ENCODE measurements around the gene EPB41L5.
"Not testable (repeated sequence)": the region's sequence is repeated elsewhere in the genome, so short reads cannot be mapped to it uniquely, and the experiment has no call there.

Gene EPB41L5

DNA sequence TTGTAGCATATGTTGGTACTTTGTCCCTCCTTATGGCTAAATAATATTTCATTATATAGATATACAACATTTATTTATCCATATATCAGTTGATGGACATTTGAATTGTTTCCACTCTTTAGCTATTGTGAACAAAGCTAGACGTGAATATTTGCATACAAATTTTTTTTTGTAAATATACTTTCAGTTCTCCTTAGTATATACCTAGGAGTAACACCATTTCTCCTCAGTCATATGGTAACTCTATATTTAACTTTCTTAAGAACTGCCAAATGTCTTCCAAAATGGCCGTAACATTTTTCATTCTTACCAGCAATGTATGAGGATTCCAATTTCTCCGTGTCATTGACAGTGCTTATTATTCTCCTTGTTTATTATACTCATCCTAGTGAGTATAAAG lies 135.8 kb downstream of the EPB41L5 start:
- no peak for DNase-seq

DNA sequence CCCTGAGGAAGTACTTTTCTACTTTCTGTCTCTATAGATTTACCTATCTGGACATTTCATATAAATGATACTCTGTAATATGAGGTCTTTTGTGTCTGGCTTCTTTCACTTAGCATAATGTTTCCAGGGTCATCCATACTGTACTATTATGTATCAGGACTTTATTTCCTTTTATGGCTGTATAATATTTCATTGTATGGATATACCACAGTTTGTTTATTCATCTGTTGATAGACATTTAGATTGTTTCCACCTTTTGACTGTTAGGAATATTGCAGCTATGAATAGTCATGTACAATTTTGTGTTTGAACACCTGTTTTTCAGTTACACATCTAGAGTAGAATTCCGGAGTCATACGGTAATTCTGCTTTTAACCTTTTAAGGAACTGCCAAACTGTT lies 136.5 kb downstream of the EPB41L5 start:
- DNase-seq = no peak

DNA sequence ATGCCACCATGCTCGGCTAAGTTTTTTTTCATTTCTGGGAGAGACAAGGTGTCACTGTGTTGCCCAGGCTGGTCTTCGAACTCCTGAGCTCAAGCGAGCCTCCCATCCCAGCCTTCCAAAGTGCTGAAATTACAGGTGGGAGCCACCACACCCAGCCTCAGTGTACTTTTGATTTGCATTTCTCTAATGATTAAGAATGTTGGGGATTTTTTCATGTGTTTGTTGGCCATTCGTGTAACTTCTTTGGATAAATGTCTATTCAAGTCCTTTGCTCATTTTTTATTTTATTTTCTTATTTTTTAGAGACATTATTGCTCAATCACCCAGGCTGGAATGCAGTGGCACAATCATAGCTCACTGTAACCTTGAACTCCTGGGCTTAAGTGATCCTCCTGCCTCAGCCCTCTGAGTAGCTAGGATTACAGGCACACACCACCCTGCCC lies 137.2 kb downstream of the EPB41L5 start:
- DNase-seq = no peak

DNA sequence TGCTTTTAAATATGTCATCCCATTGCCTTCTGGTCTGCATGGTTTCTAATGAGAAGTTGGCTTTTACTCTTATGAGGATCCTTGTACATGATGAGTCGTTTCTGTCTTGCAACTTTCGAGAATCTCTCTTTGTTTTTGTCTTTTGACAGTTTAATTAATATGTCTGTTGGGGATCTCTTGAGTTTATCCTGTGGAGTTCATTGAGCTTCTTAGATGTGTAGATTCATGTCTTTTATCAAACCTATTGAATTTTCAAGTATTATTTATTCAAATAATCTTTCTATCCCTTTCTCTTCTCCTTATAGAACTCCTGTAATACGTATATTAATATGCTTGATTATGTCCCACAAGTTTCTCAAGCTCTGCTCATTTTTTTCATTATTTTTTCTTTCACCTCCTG lies 142.4 kb downstream of the EPB41L5 start:
- DNase-seq = no peak

DNA sequence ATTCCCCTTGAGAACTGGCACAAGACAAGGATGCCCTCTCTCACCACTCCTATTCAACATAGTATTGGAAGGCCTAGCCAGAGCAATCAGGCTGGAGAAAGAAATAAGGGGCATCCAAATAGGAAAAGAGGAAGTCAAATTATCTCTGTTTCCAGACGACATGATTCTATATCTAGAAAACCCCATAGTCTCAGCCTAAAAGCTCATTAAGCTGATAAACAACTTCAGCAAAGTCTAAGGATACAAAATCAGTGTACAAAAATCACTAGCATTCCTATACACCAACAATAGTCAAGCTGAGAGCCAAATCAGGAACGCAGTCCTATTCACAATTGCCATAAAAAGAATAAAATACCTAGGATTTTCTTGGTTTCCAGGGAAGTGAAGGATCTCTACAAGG lies 145.8 kb downstream of the EPB41L5 start:
- not testable (repeated sequence) for DNase-seq

DNA sequence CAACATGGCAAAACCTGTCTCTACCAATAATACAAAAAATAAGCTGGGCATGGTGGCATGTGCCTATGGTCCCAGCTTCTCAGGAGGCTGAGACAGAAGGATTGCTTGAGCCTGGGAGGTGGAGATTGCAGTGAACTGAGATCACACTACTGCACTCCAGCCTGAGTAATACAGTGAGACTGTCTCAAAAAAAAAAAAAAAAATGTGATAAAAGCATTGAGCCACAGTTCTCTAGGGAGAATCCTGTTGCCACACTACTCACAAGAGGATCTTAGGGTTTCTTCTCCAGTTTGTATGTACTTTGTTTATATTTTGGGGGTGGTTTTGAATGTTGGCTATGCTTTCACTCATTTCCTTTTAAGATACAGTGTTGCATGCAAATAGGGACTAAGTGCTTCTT lies 148.3 kb downstream of the EPB41L5 start:
- no peak for DNase-seq

DNA sequence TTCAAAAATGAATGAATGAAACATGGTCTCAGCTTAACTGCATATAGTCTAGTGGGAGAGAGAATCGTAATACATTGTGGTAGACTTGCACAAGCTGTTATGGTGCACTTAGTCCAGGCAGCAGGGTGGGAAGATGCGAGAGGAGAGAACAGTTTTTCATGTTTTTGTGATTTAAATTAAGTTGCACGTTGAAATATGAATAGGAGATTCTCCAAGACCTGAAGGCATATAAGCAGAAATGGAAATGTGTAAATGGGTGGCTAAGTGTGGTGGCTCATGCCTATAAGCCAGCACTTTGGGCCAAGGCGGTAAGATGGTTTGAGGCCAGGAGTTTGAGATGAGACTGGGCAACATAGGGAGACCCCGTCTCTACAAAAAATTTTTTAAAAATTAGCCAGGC lies 149.8 kb downstream of the EPB41L5 start:
- no peak for DNase-seq

DNA sequence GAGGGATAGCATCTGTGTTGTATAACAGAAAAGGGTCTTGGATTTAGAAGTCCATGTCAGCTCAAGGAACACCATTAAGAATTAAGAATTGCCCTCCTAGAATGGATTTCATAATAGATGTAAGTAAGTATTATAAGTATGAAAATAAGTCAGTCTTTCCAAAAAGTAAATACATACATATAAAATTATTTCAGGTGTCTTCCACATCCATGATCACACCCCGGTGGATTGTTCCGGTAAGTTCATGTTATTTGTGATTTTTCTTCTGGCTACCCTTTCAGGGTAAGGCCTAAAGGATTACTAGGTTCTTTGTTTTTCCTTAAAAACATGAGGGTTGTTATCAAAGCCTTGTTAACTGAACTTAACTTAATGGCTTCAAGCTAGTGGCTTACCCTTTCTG lies 154.4 kb downstream of the EPB41L5 start:
- DNase-seq = no peak

DNA sequence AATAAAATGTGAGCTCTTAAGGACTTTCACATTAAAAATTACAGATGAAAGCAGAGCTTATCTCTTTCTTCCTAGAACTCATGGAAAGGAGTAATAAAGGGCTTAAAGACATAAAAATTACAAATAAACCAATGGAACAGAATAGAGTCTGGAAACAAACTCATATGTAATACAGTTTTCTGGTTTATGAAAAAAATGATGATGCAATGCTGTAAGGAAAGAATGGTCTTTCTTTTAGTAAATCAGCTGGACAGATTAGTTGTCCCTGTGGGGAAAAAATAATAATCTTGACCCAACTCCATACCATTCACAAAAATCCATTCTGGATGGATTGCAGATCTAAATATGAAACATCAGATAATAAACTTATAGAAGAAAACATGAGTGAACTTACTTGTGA lies 156.1 kb downstream of the EPB41L5 start:
- DNase-seq = no peak

DNA sequence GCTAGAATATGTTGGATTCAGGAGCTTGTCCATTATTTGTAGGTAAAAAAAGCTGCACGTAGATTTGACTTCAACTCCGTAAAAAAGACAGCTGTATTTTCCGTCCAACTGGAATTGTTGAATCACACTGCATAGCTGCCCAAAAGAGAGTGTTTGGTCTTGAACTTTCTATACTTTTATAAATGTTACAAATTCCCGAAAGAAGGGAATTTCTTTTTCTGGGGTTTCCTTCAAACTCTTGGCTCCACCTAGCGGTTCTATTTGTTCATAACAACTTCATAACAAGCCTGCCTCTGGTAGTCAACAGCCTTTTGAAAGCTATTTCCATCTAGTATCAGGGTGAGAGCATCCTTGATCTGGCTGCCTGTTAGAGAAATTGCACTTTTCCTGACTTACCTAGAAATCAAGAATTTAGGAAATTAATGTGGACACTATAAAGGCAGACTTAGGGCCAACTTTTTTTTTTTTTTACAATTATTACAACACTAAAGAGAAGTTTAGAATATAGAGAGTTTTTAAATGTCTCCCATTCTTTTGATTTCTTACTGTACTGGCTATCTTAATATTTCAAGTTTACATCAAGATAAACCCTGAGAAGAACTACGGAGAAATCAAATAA lies 162.2 kb downstream of the EPB41L5 start:
- DNase-seq = no peak

DNA sequence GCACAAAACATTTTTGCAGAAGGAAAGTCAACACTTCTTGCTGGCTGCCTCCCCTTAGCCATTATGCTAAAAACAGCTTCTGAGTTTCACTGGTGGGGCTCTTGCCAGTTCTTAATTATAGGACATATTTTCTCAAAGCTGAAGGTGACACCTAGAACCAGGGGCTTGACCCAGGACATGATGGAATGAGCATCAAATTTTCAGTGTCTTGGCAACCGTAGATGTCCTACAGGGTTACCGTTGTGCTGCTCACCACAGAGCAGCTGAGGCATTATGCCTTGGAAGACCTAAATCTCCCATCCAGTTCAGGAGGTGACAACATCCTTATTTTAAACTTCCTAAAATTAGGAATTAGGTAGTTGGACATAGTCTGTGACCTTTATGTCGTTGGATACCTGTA lies 163.6 kb downstream of the EPB41L5 start:
- no peak for DNase-seq

DNA sequence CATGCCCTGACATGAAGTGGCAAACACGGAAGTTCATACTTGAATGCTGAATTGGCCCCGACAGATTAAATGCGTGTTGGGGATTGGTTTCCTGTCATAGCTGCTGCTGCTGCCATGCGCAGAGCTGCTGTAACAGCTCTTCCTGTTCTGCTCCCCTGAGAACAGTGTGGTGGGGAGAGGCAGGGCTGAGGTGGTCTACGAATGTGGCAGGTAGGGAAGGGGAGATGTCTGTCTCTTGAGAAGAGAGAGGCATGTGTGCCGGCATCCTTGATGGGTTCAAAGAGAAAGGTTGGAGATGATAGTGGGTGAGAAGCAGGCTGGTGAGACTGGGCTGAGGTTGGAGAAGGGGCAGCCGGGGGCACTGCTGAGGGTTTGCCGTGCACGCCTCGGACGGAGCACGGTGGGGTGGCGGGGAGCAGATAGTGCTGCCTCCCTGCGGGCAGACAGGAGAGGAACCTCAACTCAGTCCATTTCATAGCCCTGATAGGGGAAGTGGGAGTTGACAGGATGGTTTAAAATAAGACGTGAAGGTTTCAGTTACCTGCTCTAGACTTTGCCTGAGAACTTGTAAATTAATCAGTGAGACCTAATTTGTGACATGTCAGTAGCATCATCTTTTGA lies 164.2 kb downstream of the EPB41L5 start:
- DNase-seq = no peak

DNA sequence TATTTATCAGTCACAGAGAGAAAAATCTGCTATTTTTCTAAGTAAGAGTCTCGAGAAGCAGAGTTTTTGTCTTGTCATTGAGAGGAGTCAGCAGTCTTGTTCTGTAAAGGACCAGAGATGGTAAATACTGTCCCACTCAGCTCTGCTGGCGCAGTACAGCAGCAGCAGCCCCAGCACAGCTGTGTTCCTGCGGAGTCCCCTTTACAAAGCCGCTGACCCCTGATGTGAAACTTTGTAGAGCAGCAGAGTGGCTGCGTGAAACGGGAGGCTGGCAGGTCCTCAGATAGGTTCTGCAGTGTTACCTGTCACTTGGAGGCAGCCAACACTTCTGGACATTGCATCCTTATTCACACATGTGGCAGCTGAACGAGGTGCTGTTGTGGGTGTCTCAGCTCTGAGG lies 165.1 kb downstream of the EPB41L5 start:
- no peak for DNase-seq

DNA sequence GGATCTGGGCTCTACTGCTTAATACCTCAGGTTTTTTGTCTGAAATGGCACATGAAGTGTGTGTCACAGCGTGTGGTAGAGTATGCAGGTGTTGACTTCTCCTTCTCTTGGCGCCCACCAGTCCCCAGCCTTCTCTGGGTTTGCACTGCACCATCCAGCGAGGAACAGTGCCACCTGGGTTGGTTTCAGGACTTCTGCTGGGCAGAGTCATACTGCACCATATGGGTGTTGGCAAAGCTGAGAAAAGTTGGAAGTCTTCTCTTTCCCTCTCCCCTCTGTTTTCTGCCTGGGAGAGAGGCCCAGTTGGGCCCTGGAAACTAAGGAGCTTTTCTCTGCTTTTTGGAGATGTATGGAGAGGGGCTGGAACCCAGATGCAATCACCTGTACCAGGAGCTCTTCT lies 166.5 kb downstream of the EPB41L5 start:
- no peak for DNase-seq

DNA sequence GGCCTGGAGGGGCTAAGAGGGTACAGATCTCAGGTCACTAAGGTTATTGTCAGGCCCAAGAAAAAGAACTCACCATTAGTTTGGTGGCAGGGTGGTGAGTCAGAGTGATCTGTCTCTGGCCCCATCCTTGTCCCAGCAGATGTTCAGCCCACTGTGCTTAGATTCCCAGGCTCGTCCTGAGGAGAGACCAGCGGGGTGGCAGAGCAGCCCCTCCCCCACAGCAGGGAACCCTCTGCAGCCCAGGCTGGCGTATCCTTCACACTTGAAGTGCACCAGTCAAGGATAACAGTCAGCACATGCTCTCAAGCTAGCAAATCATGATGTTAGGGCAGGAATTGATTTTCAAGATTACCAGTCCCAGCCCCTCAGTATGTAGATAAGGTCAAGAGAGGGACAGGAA lies 167.2 kb downstream of the EPB41L5 start:
- no peak for DNase-seq

DNA sequence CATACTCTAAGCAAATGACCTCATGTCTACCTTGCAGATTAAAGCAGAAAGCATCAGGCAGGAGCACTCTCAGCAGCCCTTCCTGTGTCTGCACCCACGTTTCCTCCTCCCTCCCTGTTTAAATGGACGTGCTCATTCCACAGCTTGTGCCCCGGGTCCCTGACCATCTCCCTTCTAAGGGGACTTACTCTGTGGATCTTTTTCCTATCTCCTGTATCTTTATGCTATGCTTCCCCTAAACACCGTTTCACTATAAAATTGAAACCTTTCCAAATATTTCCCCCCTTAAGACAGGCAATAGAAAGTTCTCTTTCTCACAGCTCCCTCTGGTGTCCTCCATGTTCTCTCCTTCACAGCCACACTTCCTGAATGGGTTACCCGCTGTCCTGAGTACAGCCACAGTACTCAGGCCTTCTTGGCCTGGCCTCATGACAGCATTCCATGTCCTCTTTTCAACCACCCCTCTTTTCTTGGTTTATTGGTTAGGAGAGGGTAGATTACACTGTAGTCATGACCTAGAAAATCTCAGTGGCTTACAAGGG lies 169.2 kb downstream of the EPB41L5 start:
- DNase-seq = no peak

DNA sequence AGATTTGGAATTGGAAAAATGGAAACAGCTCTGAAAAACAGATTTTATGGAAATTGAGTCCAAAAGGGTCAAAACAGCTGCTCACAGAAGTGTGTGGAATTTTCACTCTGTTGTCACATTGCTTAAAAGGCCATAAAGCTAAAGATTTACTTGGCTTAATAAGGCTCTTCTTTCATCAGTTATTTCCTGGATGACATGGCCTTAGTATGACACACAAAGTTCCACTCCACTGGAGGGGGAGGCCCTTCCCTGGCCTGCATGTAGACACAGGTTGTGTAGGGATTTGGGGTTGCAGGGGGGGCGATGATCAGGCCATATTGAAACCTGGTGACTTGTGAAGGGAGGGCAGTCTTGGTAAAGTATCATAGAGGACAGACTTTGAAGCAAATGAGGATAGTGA lies 176.3 kb downstream of the EPB41L5 start:
- DNase-seq = no peak

DNA sequence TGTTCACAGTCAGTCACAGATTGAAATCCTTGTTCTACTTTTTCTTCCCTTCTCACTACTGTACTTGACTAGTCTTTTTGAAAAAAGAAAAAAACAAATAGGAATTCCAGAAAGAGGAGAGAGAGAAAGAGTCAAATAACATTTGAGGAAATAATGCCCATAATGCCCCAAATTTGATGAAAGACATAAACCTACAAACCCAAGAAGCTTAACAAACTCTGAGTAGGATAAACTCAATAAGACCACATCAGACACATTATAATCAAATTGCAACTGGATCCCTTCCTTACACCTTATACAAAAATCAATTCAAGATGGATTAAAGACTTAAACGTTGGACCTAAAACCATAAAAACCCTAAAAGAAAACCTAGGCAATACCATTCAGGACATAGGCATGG lies 179.4 kb downstream of the EPB41L5 start:
- DNase-seq = no peak

DNA sequence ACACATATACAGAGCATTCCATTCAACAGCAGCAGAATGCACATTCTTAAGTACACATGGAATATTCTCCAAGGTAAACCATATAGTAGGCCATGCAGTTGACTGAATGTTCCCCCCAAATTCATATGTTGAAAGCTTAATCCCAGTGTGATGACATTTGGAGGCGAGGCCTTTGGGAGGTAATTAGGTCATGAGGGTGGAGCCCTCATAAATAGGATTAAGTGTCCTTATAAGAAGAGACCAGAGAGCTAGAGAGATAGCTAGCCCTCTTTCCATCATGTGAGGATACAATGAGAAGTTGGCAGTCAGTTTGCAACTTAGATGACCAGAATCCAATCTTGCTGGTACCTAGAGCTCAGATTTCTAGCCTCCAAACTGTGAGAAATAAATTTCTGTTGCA lies 182.7 kb downstream of the EPB41L5 start:
- no peak for DNase-seq

DNA sequence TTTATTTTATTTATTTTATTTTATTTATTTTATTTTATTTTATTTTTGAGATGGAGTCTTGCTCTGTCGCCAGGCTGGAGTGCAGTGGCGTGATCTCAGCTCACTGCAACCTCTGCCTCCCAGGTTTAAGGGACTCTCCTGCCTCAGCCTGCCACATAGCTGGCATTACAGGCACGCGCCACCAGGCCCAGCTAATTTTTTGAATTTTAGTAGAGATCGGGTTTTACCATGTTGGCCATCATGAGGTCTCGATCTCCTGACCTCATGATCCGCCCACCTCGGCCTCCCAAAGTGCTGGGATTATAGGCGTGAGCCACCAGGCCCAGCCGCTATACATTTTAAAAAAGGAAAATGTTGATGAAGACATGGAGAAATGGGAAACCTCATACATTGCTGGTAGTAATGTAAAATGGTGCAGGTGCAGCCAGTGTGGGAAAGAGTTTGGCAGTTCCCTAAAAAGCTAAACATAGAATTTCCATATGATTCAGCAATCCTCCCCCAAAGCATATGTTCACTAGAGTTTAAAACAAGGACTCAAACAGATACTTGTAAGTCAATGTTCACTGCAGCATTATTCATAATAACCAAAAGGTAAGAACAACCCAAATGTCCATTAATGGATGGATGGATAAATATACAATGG lies 187.1 kb downstream of the EPB41L5 start:
- not testable (repeated sequence) for DNase-seq

DNA sequence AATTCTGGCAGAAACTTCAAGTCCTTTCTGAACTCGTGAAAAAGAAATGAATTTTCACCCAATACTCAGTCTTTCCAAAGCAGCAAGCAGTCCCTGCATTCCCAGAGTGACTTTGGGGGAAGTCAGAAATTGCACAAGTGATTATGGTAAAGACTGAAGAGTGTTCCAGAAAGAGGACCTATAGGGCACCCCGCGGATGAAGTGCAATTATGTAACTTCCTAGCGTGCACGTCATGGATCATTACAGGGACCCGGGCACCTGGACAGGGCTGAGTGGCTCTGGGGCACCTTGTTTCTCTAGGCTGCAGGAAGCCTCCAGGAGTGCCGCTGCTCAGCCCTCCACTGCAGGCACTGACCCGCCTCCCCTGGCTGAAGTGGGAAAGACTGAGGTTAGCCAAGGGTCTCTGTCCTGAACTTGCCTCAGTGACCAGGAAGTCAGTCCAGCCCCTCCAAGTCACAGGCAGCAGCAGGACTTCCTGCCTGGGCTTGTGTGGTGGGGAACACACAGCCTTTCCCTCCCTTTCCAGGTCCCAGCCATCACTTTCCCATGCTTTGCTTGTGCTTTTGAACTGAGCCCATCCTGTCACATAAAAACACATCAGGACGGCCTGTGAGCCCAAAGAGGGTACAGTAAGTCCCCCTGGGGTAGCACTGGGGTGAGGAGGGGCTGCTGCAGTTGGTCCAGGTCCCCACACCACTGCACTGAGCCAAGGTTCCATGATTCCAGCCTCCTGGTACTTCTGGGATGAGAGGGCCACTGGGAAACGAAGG lies 190.6 kb downstream of the EPB41L5 start:
- DNase-seq = no peak

DNA sequence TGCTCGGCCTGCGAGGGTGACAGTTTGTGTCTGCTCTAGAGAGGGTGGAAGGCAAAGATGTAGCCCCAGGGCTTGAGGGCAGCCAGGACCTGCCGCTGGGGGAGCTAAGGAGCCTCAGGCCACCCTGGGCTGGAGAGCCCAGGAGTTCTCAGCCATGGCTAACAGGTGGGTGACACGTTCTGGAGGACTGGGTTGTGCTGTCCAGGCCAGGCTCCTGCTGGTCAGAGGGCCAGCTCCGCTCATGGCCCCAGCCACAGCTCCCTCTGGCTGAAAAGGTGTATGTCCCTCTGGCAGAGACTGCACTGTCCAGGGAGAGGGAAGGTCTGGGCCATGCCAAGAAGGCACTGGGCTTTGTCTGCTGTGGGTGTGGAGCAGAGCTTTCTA lies 191.1 kb downstream of the EPB41L5 start:
- DNase-seq = no peak

DNA sequence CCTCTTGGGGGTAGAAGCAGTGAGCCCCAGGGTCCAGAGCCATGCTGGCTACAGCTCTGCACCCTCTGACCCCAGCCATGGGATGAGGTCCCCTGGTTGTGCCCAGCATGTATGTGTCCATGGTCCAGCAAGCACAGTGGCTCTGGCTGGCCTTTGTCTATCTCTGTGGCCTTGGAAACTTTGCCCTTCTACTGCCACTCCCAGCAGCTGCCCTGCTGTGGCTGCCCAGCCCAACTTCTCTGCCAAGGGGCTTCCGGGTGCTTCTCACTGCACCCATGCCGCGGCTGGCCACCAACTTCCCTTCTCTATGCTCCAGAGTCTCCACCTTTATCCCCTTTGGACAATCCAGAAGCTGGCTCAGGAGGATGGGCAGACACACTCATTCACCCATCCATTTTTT lies 191.5 kb downstream of the EPB41L5 start:
- no peak for DNase-seq
